MCF 10A (cell line): ENCODE measurements around the gene GATAD2B. TPM values are rescaled to one million over a fixed set of nuclear protein-coding genes. Genes with fewer than 3 reads are reported as not detected.
"Not testable (repeated sequence)": the region's sequence is repeated elsewhere in the genome, so short reads cannot be mapped to it uniquely, and the experiment has no call there.

Source experiments
- BruUV-seq: library from RNA; stranded (reverse); fragments of 400-500 nt; replicated peaks from 2 replicates; lab custom pipeline; 2021; lab: Mats Ljungman, UMichigan
- CTCF ChIA-PET: fragments of 300-600 bp; sonication (Branson Sonifier 250); formaldehyde crosslinking; extraction: SDS; loops from one replicate; lab custom pipeline; 2021; ENCODE audit warnings: antibody characterized with exemption, inconsistent platforms; lab: Yijun Ruan, JAX
- POLR2A ChIA-PET: fragments of 300-600, 350-650 bp; sonication (Branson Sonifier 250); formaldehyde crosslinking; extraction: SDS; loops from one replicate; lab custom pipeline; 2020; ENCODE audit warnings: antibody characterized with exemption, inconsistent platforms; lab: Yijun Ruan, JAX
- DNase-seq: peaks from one replicate; pipeline ENCODE4 v3.0.0-alpha.2; 2018; ENCODE audit not compliant: unreplicated experiment
- H3K27ac Mint-ChIP-seq: one replicate; pipeline ENCODE4 v1.8.0; 2022; ENCODE audit warnings: mild to moderate bottlenecking, low read depth, mixed read lengths; ENCODE audit not compliant: unreplicated experiment
- H3K27me3 Mint-ChIP-seq: one replicate; pipeline ENCODE4 v1.8.0; 2022; ENCODE audit warnings: mixed read lengths; ENCODE audit not compliant: insufficient read depth, unreplicated experiment
- H3K36me3 Mint-ChIP-seq: one replicate; pipeline ENCODE4 v1.8.0; 2022; ENCODE audit warnings: mild to moderate bottlenecking, moderate library complexity, mixed read lengths; ENCODE audit not compliant: insufficient read depth, unreplicated experiment
- H3K4me1 Mint-ChIP-seq: one replicate; pipeline ENCODE4 v1.8.0; 2022; ENCODE audit warnings: mixed read lengths; ENCODE audit not compliant: insufficient read depth, unreplicated experiment
- H3K4me3 Mint-ChIP-seq: one replicate; pipeline ENCODE4 v1.8.0; 2022; ENCODE audit warnings: mild to moderate bottlenecking, moderate library complexity, mixed read lengths; ENCODE audit not compliant: unreplicated experiment
- H3K9me3 Mint-ChIP-seq: one replicate; pipeline ENCODE4 v1.8.0; 2022; ENCODE audit warnings: mixed read lengths; ENCODE audit not compliant: unreplicated experiment
- intact Hi-C: fragments of 100-400 bp; cut with micrococcal nuclease; formaldehyde crosslinking; loops from 2 replicates; pipeline ENCODE4 v1.14.1; 2022
- total RNA-seq: library from RNA; stranded (reverse); gene quantifications from 2 replicates; pipeline ENCODE4 v1.2.3, GENCODE V29; 2022
- TF ChIP-seq, protein P1 (sequence below): fragments of 200-600 bp; IDR thresholded peaks from one replicate; pipeline ENCODE4 v1.8.0; 2022; ENCODE audit warnings: antibody characterized with exemption, mild to moderate bottlenecking; ENCODE audit not compliant: unreplicated experiment

The GATAD2B gene
- total RNA-seq, 1 experiment from 2014 or later, result 95.5 TPM

DNA sequence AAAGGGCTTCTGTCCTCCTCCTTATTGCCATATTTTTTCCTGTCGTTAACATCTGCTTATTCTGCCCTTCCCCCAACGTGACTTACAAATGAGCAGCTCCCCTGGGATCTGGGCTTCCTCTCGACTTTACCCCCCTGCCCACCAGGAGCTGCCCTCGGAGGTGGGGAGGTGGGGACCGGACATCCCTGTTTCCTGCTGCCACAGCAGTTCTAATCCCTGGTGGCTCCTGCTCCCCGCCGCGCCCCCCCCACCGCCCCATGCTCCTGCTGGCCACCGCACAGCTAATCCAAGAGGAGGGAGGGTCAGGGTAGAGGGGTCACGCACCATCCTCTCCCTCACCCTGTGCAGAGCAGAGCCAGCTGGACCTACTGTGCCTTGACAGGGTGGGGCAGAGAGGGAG is 152.0 kb downstream of the GATAD2B start:
- Mint-ChIP-seq H3K36me3 (peaks cover 52% of the 10 kb centered on the region), H3K4me3 (no peak overlapping the region), H3K27me3 (no peaks in the 10 kb centered on the region), H3K27ac (peak overlapping the region; percentile 46), H3K4me1 (peaks cover 12% of the 10 kb centered on the region), H3K9me3 (no peaks in the 10 kb centered on the region)
- POLR2A ChIA-PET, result interaction anchor here (1.3 to 2.0 kb wide), 2 partner anchors 13 to 36 kb away, joined by 4 to 5 read pairs; no protein-coding TSS in a partner anchor
- no TSS peak for BruUV-seq
- intact Hi-C loops, result no loop called here
- no peak for DNase-seq
- CTCF ChIA-PET, result interaction anchor here (0.6 to 1.7 kb wide), 4 partner anchors 10 to 111 kb away, joined by 3 to 7 read pairs (median 3); no protein-coding TSS in a partner anchor
- TF ChIP-seq, protein P1, sequence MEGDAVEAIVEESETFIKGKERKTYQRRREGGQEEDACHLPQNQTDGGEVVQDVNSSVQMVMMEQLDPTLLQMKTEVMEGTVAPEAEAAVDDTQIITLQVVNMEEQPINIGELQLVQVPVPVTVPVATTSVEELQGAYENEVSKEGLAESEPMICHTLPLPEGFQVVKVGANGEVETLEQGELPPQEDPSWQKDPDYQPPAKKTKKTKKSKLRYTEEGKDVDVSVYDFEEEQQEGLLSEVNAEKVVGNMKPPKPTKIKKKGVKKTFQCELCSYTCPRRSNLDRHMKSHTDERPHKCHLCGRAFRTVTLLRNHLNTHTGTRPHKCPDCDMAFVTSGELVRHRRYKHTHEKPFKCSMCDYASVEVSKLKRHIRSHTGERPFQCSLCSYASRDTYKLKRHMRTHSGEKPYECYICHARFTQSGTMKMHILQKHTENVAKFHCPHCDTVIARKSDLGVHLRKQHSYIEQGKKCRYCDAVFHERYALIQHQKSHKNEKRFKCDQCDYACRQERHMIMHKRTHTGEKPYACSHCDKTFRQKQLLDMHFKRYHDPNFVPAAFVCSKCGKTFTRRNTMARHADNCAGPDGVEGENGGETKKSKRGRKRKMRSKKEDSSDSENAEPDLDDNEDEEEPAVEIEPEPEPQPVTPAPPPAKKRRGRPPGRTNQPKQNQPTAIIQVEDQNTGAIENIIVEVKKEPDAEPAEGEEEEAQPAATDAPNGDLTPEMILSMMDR, result no peak

DNA sequence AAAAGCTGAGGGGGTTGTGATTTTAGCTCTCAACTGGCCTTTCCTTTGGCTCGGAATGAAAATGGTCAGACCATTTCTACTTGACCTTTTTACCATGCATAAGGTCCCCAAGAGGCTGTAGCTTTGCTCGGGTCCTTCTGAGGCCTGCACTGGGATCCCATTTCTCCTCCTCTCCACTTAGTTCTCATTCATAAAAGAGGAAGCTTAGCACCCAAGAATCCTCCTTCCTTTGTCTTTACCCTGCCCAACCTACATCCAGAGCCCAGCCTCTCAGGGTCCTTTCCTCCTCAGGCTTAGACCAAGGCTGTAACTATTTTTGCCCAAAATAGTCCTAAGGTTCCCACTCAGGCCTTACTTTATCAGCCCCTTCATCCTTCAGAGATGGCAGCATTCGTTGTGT is 153.6 kb downstream of the GATAD2B start:
- peak overlapping the region; percentile 37 for H3K27ac Mint-ChIP-seq
- peaks cover 4% of the 10 kb centered on the region for H3K4me1 Mint-ChIP-seq
- DNase-seq, result no peak
- peaks cover 61% of the 10 kb centered on the region for H3K36me3 Mint-ChIP-seq
- TF ChIP-seq, protein P1, result no peak
- H3K4me3 Mint-ChIP-seq, result no peak overlapping the region
- ChIA-PET POLR2A (interaction anchor here (1.1 to 2.0 kb wide), 4 partner anchors 10 to 198 kb away, joined by 3 to 5 read pairs (median 4); partner anchors contain the start of gene CREB3L4), CTCF (interaction anchor here (0.6 to 1.8 kb wide), 10 partner anchors 10 to 415 kb away, joined by 3 to 7 read pairs (median 4); partner anchors contain the start of gene RAB13)
- H3K9me3 Mint-ChIP-seq, result no peaks in the 10 kb centered on the region
- H3K27me3 Mint-ChIP-seq, result no peaks in the 10 kb centered on the region
- intact Hi-C loops, result no loop called here
- BruUV-seq, result no TSS peak

- CTCF ChIA-PET, result interaction anchor here (0.6 to 1.8 kb wide), 10 partner anchors 11 to 415 kb away, joined by 3 to 7 read pairs (median 4); partner anchors contain the start of gene RAB13
- Mint-ChIP-seq H3K4me1 (no peaks in the 10 kb centered on the region), H3K4me3 (no peak overlapping the region), H3K27ac (no peak overlapping the region), H3K36me3 (peaks cover 61% of the 10 kb centered on the region), H3K9me3 (no peaks in the 10 kb centered on the region), H3K27me3 (no peaks in the 10 kb centered on the region)
- no TSS peak for BruUV-seq
- no peak for DNase-seq
- POLR2A ChIA-PET, result interaction anchor here (1.1 to 1.7 kb wide), 3 partner anchors 10 to 199 kb away, joined by 3 to 4 read pairs (median 3); partner anchors contain the start of gene CREB3L4
- intact Hi-C loops, result no loop called here
- TF ChIP-seq, protein P1, result no peak
These were observed 154.2 kb downstream of the GATAD2B start for GRCh38 chr1:153768316-153769181.

DNA sequence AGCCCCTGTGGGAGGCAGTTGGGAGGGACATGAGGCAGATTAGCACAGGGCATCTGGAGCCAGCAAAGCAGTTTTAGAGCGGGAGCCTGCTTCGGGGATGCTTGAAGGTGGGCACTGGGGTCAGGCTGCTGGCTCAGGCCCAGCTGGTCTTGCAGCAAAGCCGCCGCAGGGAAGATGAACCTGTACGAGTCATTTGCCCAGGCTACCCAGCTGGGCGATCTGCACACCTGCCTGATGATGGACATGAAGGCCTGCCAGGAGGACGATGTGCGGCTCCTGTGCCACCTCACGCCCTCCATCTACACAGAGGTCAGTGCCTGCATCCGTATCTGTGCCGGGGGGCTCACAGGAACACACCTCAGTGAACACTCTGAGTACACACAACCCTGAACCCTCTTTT is 155.3 kb downstream of the GATAD2B start:
- CTCF ChIA-PET, result no interaction called here
- no peaks in the 10 kb centered on the region for H3K4me1 Mint-ChIP-seq
- intact Hi-C loops, result no loop called here
- BruUV-seq, result no TSS peak
- H3K4me3 Mint-ChIP-seq, result no peak overlapping the region
- no peak overlapping the region for H3K27ac Mint-ChIP-seq
- POLR2A ChIA-PET, result interaction anchor here (1.0 to 4.4 kb wide), 3 partner anchors 8 to 16 kb away, joined by 3 to 26 read pairs (median 7); partner anchors contain the start of gene SLC27A3
- no peak for DNase-seq
- H3K9me3 Mint-ChIP-seq, result no peaks in the 10 kb centered on the region
- H3K27me3 Mint-ChIP-seq, result no peaks in the 10 kb centered on the region
- H3K36me3 Mint-ChIP-seq, result peaks cover 68% of the 10 kb centered on the region
- TF ChIP-seq, protein P1, result no peak

- H3K27me3 Mint-ChIP-seq, DNase-seq, intact Hi-C loops, H3K4me1 Mint-ChIP-seq, H3K4me3 Mint-ChIP-seq, H3K27ac Mint-ChIP-seq, H3K9me3 Mint-ChIP-seq, BruUV-seq: not testable (repeated sequence)
- ChIA-PET POLR2A (interaction anchor here (1.0 to 4.4 kb wide), 5 partner anchors 9 to 28 kb away, joined by 3 to 26 read pairs (median 3); partner anchors contain the start of gene SLC27A3), CTCF (interaction anchor here (0.6 to 0.7 kb wide), 2 partner anchors 32 to 111 kb away, joined by 3 to 5 read pairs; no protein-coding TSS in a partner anchor)
- peaks cover 69% of the 10 kb centered on the region for H3K36me3 Mint-ChIP-seq
These were observed 156.1 kb downstream of the GATAD2B start for GRCh38 chr1:153766663-153767062.
